SH-SY5Y (cell line): ENCODE data around the gene DCLK1.

ENCODE experiments used
- GATA2 ChIP-seq: IDR thresholded peaks from 2 replicates; pipeline ENCODE4 v1.6.1; 2011; ENCODE audit warnings: mild to moderate bottlenecking, low read depth, low read length
- GATA3 ChIP-seq: IDR thresholded peaks from 2 replicates; pipeline ENCODE4 v1.6.1; 2011; ENCODE audit warnings: low read depth, mild to moderate bottlenecking, low read length, moderate library complexity

DNA sequence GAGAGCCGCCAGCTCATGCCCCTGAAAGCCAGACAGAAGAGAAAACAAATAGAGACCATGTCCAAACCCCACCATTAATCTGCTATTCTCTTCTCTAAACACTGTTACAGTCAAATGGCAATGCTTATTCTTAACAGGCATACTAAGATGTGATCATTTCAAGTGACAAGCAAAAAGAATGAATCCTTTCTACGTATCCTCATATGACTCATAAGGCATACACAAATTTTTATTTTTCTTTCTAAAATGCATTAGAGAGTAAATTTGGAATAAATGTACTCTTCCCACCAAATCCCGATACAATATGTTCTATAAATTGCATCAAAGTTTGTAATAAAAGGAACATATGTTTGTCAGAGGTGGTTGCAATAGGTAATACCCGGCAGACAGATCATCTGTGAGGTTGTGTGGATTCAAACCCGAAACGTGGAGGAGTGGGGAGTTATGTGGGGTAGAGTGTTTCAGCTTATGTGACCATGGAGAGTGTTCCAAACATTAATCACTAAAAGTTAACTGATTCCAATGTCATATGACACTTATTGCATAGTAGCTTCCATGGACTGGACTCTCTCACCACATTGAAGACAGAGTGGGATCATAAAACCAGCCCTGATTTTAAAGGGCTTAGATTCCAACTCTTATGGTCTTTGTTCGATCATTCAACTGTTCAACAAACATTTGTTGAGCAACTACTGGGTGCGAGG, 213.1 kb downstream of the DCLK1 start:
- TF ChIP-seq GATA2: no peak
- TF ChIP-seq GATA3: no peak
